ENCODE measurements around the gene EHD4.

EHD4 gene

DNA sequence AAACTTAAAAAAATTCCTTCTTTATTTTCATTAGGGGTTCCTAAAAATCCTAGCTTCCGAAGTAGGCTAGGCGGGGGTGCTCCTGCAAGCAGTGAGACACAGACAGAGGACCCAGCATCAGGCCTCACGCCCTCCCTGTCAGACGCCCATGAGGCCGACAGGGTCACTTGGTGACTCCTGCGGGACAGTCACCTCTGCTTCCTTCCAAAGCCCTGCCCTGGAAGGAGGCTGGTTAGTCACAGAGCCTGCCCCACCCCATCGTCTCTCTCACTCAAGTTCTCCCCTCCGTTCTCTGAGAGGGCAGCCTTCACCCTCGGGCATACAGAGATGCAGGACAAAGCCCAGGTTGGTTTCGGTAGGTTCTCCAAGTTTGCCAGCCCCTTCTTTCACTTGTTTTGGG lies 38.6 kb downstream of the EHD4 start:
- no peak for DNase-seq

DNA sequence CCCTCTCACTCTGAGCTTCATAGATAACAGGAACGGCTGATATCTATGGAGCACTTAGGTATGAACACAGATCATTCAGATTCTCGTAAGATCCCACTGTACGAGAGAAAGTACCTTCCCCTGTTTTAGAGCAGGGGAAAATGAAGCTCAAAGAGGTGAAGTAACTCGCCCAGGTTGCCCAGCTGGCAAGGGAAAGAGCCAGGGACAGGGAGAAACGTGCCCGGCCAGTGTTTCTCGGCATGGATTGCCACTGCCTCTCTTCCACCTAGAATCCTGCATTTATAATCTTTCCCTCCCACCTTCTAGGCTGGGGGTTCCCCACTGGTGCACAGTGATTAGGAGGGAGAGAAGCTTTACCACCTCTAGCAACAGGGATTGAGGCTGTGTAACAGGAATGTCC lies 39.0 kb downstream of the EHD4 start:
- no peak for DNase-seq

- no peak for DNase-seq
Observed at GRCh38 chr15:41932511-41933289, 39.7 kb downstream of the EHD4 start.

- DNase-seq, result no peak
Observed at GRCh38 chr15:41932101-41932500, 40.3 kb downstream of the EHD4 start.

DNA sequence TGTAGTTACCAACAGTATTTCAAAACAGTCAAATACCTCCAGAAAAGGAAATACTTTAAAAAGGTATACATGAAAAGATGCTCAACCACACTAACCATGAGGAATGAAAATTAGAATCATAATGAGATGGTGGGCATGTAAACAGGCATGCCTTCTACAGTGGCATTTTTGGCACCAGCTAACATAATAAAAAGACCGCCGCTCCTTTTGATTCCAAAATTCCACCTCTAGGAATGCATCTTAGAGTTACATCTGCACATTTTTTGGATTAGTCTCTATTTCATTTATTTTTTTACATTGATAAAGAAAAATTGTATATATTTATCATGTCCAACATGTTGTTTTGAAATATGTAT lies 41.5 kb downstream of the EHD4 start:
- DNase-seq, result no peak

DNA sequence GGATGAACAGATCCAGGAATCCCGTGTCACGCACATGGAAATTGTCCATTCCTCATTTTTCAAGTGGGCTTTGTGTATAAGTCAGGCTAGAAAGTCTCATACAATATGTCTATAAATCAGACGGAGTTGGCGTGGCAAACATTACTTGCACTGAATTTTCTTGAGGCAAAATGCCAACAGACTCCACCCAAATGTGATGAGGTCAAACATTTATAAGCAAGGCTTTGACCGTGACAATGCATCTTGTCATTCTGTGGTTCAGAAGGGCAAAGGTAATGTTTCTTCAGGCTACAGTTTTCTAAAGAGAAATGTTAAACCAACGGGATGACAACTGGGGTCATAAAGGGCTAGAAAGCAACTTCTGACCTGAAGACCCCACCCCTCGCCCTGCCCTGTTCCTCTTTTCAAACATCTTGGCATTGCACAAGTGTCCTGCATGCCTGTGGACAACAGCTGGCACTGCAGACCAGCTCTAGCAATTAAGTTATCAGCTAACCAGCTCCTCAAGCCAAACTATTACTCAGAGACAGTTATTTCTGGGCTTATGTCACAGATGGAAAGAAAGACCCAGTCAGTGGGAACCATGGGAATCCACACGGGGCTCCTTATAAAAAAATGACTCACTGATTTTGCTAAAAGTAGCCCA lies 42.0 kb downstream of the EHD4 start:
- DNase-seq, result peak; percentile 76

- no peak for DNase-seq
Observed at GRCh38 chr15:41928637-41929620, 43.4 kb downstream of the EHD4 start.

DNA sequence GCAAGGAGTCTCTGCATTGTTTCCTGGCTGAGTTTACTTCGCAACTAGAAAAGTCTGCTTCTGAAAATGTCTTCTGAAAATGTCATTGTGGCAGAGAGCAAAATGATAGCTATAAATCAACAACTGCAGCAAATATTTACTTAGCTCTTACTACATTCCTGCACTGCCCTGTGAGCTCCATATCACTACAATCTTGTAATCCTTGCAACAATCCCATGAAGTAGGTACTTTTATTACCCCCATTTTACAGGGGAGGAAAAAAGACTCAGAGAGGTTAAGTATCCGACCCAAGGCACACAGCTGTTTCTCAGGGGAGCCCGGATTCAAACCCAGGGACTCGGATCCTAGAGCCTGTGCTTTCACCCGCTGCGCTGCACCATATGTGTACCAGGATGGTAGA lies 44.3 kb downstream of the EHD4 start:
- no peak for DNase-seq

DNA sequence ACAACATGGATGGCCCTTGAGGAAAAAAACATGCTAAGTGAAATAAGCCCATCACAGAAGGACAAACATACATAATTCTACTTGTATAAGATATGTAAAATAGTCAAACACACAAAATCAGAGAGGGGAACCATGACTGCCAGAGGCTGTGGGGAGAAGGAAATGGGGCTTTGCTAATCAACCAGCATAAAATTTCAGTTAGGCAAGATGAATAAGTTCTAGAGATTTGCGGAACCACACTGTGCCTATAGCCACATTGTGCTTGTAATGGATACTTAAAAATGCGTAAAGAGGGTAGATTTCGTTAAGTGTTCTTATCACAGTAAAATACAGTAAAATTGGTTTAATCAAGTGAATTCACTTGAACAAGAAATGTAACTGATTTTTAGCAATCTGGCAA lies 44.8 kb downstream of the EHD4 start:
- DNase-seq, result no peak

DNA sequence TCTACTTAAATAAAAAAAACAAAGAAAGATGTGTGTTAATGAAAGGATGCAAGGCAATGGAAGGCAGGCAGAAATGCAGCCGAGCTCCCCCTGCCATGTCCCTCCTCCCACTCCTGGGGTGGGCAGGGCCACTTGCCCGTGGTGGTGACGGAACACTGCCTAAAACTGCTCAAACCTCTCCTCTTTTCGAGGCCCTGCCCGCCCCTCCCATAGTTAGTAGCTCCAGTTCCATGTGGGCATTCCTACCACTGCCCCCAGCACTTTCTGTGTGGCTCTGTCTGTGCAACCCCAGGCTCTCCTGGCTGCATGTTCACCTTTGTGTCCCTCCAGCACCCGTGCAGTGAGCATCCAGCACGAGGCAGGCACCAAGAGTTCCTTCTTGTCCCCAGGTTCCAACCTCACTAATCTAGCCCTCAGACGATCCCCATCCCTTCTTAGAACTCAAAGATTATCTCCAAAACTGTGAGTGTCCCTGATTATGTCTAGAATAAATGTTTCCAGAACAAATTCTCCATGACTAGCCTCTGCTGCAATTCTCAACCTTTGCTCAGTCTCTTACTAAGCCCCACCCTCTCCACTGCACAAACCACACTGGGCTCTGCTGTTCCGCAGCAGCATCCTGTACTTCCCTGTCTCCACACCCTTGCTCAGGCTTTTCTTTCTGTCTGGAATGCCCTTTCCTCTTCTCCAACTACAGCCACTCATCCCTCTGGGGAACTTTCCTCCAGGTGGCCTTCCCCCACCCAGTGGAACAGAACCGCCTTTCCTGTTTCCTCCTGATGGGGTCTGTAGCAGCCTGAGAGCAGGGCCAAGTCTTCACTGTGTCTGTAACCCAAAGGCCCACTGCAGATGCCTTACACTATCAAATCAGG lies 45.9 kb downstream of the EHD4 start:
- no peak for DNase-seq

GRCh38 chr15:41925086-41925608 lies 47.2 kb downstream of the EHD4 start:
- DNase-seq, result no peak

DNA sequence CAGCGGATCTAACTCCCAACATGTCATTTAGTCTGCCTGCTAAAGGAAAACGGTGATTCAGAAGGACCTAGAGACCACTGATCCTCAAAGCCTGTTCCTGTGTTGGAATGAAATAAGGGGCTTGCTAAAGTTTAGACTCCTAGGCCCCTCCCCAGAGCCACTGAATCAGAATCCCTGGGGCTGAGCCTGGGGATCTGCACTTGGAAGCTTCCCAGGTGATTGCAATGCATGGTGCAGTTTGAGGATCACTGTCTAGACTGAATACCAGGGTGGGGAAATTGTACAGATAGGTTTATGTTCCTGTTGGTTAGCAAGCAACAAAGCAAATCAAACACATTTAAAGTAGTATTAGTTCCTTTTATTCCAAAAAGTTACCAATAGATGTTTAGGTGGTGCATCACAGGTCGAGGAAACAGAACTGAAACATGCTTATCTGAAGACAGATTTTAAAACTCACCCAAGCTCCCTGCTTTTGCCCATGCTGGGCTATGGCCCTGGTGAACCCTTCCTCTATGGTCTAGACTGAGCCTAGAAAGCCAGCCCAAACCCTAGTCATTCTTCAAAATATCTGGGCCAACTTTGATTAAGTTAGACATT lies 48.9 kb downstream of the EHD4 start:
- no peak for DNase-seq

DNA sequence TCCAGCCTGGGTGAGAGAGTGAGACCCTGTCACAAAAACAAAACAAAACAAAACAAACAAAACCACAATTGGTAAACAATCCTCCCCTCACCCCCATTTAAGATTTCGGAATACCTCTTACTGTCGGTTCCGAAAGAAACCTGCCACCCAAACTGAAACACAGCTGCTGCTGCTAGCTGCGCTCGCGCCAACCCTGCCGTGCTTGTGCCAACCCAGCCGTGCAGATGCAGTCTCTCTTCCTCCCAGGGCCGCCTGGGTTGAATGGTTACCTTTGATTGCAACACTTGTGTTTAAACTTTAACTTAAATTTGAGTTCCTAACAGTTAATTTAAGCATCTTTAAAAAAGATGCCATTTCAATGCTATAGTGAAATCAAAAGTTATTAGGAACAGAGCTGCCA lies 50.0 kb downstream of the EHD4 start:
- no peak for DNase-seq

GRCh38 chr15:41921639-41922038 lies 50.7 kb downstream of the EHD4 start:
- no peak for DNase-seq

GRCh38 chr15:41921167-41921566 lies 51.2 kb downstream of the EHD4 start:
- DNase-seq, result no peak

GRCh38 chr15:41919954-41920538 lies 52.3 kb downstream of the EHD4 start:
- no peak for DNase-seq

DNA sequence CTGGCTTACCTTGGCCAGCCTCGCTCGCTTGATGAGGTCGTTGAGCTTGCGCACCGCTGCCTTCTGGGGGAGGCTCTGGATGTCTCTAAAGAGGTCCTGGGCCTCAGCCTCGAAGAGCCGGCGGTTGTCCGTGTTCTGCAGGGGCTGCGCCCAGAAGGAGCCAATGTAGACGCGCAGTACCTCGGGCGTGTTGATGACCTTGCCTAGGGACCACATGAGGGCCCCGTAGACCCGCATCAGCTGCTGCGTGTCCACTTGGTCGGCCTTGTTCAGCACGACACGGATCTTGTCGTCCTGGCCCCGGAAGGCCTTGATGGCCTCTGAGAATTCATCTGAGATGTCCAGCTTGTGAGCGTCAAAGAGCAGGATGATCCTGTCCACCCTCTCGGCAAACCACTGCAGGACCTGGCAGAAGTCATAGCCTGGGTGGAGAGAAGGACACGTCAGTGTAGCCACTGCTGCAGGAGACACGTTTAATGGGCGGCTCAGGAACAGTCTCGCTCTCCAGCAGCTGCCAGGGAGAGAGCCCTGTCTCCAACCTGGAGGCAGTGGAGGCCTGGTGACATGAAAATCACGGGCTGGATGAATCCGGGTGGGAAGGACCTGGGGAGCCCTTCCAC lies 53.0 kb downstream of the EHD4 start:
- DNase-seq, result no peak

DNA sequence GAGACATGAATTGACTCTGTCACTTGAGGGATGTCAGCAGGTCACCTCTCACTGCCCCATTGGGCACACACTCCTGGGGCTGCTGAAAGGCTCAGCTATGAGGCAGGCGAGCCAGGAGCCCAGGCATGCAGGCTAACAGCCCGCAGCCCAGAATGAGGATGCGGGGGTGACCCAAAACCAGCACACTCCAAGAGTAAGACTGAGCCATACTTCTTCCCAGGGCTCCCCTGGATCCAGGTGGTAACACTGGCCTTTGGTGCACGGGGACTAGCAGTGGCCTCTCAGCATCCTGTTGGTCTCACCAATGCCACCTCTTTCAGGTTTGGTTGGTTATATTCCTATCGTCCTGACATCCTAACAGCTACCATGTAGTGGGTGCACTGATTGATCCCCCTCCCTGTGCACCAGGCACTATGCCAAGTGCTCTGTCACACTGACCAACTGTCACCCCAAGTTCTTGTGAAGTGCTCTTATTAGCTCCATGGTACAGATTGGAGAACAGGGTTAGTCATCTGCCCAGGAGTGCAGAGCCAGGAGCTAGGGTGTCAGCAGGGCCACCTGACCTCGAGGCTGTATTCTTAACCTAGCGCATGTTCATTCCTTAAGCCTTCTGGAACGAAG lies 53.7 kb downstream of the EHD4 start:
- DNase-seq, result no peak

DNA sequence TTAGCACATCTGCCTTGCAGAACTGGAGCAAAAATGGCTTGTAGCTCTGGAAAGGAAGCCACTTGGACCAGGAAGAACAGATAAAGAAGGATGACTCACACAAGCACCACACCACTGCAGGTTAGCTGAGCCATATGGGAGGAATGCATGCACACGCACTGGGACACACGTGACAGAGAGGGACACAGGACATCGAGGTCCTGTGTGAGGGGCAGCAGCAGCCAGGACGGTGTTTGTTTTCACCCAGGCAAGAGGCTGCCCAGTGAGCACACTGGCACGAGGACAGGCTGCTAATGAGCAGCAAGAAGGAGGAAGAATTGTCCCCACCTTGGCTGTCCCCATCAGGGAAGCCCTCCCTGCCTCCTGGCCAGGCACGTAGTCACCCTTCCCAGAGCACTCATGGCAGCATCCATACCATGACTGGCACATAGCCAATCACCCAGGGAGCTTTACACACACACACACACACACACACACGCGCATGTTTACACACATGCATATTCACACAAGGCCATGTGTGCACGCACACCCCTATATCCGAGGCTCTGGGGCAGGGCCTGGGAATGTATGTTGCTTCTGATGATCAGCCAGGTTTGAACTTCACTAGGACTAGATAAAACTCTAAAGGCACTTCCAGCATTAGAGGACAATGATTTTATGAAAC lies 54.5 kb downstream of the EHD4 start:
- peak; percentile 36 for DNase-seq
